ENCODE results near the gene CD19. TPM values are rescaled to one million over a fixed set of nuclear protein-coding genes. Genes with fewer than 3 reads are reported as not detected.

Gene CD19
- total and polyA plus RNA-seq, 4 experiments from 2014 or later: 0.27 to 1.4 TPM; not detected in 2

GRCh38 chr16:28905800-28906372, 25.9 kb upstream of the CD19 start:
- H3K36me3 Mint-ChIP-seq: peaks cover 0 to 6% of the 10 kb centered on the region in 2 donors
- H3K27ac ChIP-seq (ENCODE audit: low read depth, low read length): no peak overlapping the region
- H3K27ac Mint-ChIP-seq: no peak overlapping the region
- DNase-seq: no peak
- no peaks in the 10 kb centered on the region for H3K9me3 ChIP-seq (ENCODE audit: control insufficient read depth in 1 of 2, low read length in 2 of 2)
- H3K4me3 ChIP-seq (ENCODE audit: low read length in 2 of 2): no peak overlapping the region
- no peak overlapping the region for H3K4me3 Mint-ChIP-seq
- no peaks in the 10 kb centered on the region for H3K4me1 ChIP-seq (ENCODE audit: insufficient read depth, low read length)
- ChIA-PET CTCF (ENCODE audit: partially characterized antibody) (interaction anchor here (2.0 kb wide), 1 partner anchor 39 kb away, joined by 8 read pairs; no protein-coding TSS in a partner anchor), POLR2A (ENCODE audit: partially characterized antibody) (no interaction called here)
- no peaks in the 10 kb centered on the region for H3K9me3 Mint-ChIP-seq
- no peaks in the 10 kb centered on the region for H3K27me3 Mint-ChIP-seq
- intact Hi-C loops (cut with micrococcal nuclease): no loop called here
- H3K4me1 Mint-ChIP-seq: no peaks in the 10 kb centered on the region
- no peaks in the 10 kb centered on the region for H3K27me3 ChIP-seq (ENCODE audit: insufficient read depth, low read length)
- H3K36me3 ChIP-seq (ENCODE audit: insufficient read depth, low read length): no peaks in the 10 kb centered on the region

DNA sequence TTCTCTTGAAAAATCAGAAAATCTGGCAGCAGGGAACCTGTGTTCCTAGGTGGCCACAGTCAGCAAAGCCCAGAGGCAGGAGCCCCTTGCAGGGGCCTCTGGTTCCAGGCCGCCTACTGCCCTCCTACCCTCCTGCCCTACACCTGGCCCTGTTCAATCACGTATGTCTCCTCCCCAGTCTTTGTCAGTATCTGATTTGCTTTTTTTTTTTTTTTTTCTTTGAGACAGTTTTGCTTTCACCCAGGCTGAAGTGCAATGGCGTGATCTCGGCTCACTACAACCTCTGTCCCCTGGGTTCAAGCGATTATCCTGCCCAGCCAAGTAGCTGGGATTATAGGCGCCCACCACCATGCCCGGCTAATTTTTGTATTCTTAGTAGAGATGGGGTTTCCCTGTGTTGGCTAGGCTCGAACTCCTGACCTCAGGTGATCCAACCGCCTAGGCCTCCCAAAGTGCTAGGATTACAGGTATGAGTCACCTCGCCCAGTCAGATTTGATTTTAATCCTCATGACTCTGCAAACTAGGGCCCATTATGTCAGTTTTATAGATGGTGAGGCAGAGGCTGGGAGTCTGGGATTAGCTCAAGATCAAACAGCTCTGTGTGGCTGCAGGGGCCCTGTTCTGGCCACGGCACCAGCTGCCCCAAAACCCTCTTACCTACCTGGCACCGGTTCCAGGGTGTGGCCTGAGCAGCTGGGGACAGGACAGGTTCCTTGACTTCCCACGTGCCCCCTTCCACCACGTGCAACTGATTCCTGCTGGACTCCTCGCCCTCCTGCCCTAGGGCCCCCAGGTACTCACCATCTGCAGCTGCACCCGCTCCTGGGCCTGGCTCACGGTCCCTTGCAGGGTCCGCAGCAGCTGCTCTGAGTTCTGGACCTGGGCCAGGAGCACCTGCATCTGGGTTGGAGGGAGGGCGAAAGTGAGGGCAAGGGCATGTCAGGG, 21.4 kb upstream of the CD19 start:
- CTCF ChIA-PET (ENCODE audit: partially characterized antibody): interaction anchor here (0.7 kb wide), 1 partner anchor 23 kb away, joined by 3 read pairs; no protein-coding TSS in a partner anchor
- no peaks in the 10 kb centered on the region for H3K9me3 Mint-ChIP-seq
- DNase-seq: no peak
- intact Hi-C loops (cut with micrococcal nuclease): no loop called here
- peaks cover 12 to 21% of the 10 kb centered on the region in 2 donors for H3K36me3 Mint-ChIP-seq
- no peaks in the 10 kb centered on the region for H3K4me1 Mint-ChIP-seq
- H3K4me3 Mint-ChIP-seq: no peak overlapping the region
- POLR2A ChIA-PET (ENCODE audit: partially characterized antibody): no interaction called here
- H3K4me3 ChIP-seq (ENCODE audit: low read length in 2 of 2): no peak overlapping the region
- no peaks in the 10 kb centered on the region for H3K4me1 ChIP-seq (ENCODE audit: insufficient read depth, low read length)
- H3K27ac Mint-ChIP-seq: no peak overlapping the region
- H3K9me3 ChIP-seq (ENCODE audit: control insufficient read depth in 1 of 2, low read length in 2 of 2): no peaks in the 10 kb centered on the region
- H3K36me3 ChIP-seq (ENCODE audit: insufficient read depth, low read length): peaks cover 5% of the 10 kb centered on the region
- H3K27ac ChIP-seq (ENCODE audit: low read depth, low read length): no peak overlapping the region
- H3K27me3 Mint-ChIP-seq: no peaks in the 10 kb centered on the region
- no peaks in the 10 kb centered on the region for H3K27me3 ChIP-seq (ENCODE audit: insufficient read depth, low read length)

DNA sequence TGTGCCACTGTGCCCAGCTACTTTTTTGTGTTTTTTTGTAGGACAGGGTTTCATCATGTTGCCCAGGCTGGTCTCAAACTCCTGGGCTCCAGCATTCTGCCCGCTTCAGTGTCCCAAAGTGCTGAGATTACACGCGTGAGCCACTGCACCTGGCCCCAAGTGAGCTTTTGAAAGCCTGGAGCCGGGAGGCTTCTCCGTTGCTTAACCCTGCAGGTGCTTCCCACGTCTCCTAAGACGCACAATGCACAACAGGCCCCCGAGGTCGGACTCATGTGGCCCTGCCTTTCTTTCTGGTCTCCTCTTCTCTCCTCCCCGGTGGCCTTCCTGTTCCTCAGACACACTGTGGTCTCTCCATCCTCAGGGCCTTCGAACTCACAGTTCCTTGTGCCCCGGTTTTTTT, 19.2 kb upstream of the CD19 start:
- peak overlapping the region in 2 of 7 donors; percentile 29 to 48 for H3K27ac Mint-ChIP-seq
- no peaks in the 10 kb centered on the region for H3K9me3 Mint-ChIP-seq
- H3K4me3 Mint-ChIP-seq: no peak overlapping the region
- no peak overlapping the region for H3K27ac ChIP-seq (ENCODE audit: low read depth, low read length)
- H3K4me1 Mint-ChIP-seq: no peaks in the 10 kb centered on the region
- peaks cover 22 to 28% of the 10 kb centered on the region in 2 donors for H3K36me3 Mint-ChIP-seq
- DNase-seq: no peak
- H3K36me3 ChIP-seq (ENCODE audit: insufficient read depth, low read length): peaks cover 5% of the 10 kb centered on the region
- H3K27me3 ChIP-seq (ENCODE audit: insufficient read depth, low read length): no peaks in the 10 kb centered on the region
- no peaks in the 10 kb centered on the region for H3K27me3 Mint-ChIP-seq
- intact Hi-C loops (cut with micrococcal nuclease): no loop called here
- no peak overlapping the region for H3K4me3 ChIP-seq (ENCODE audit: low read length in 2 of 2)
- H3K4me1 ChIP-seq (ENCODE audit: insufficient read depth, low read length): no peaks in the 10 kb centered on the region
- ChIA-PET POLR2A (ENCODE audit: partially characterized antibody) (no interaction called here), CTCF (ENCODE audit: partially characterized antibody) (interaction anchor here (0.7 kb wide), 1 partner anchor 85 kb away, joined by 3 read pairs; no protein-coding TSS in a partner anchor)
- H3K9me3 ChIP-seq (ENCODE audit: control insufficient read depth in 1 of 2, low read length in 2 of 2): no peaks in the 10 kb centered on the region

GRCh38 chr16:28913946-28914724, 17.6 kb upstream of the CD19 start:
- Mint-ChIP-seq H3K36me3 (peaks cover 26 to 31% of the 10 kb centered on the region in 2 donors), H3K27ac (no peak overlapping the region), H3K4me3 (peak overlapping the region in 1 of 8 donors; percentile 31), H3K4me1 (no peaks in the 10 kb centered on the region), H3K9me3 (no peaks in the 10 kb centered on the region), H3K27me3 (no peaks in the 10 kb centered on the region)
- H3K27me3 ChIP-seq (ENCODE audit: insufficient read depth, low read length): no peaks in the 10 kb centered on the region
- no peaks in the 10 kb centered on the region for H3K4me1 ChIP-seq (ENCODE audit: insufficient read depth, low read length)
- no peak for DNase-seq
- H3K27ac ChIP-seq (ENCODE audit: low read depth, low read length): no peak overlapping the region
- H3K4me3 ChIP-seq (ENCODE audit: low read length in 2 of 2): no peak overlapping the region
- no peaks in the 10 kb centered on the region for H3K9me3 ChIP-seq (ENCODE audit: control insufficient read depth in 1 of 2, low read length in 2 of 2)
- intact Hi-C loops (cut with micrococcal nuclease): no loop called here
- H3K36me3 ChIP-seq (ENCODE audit: insufficient read depth, low read length): peaks cover 5% of the 10 kb centered on the region
- ChIA-PET POLR2A (ENCODE audit: partially characterized antibody) (interaction anchor here (0.7 kb wide), 1 partner anchor 66 kb away, joined by 5 read pairs; no protein-coding TSS in a partner anchor), CTCF (ENCODE audit: partially characterized antibody) (interaction anchor here (1.2 to 1.5 kb wide), 2 partner anchors 14 to 33 kb away, joined by 3 read pairs; no protein-coding TSS in a partner anchor)

GRCh38 chr16:28915181-28915580, 16.6 kb upstream of the CD19 start:
- H3K9me3 ChIP-seq (ENCODE audit: control insufficient read depth in 1 of 2, low read length in 2 of 2): no peaks in the 10 kb centered on the region
- no peak overlapping the region for H3K27ac ChIP-seq (ENCODE audit: low read depth, low read length)
- H3K27me3 ChIP-seq (ENCODE audit: insufficient read depth, low read length): no peaks in the 10 kb centered on the region
- no peak for DNase-seq
- peaks cover 30 to 39% of the 10 kb centered on the region in 2 donors for H3K36me3 Mint-ChIP-seq
- H3K36me3 ChIP-seq (ENCODE audit: insufficient read depth, low read length): peaks cover 10% of the 10 kb centered on the region
- no peaks in the 10 kb centered on the region for H3K9me3 Mint-ChIP-seq
- peak overlapping the region in 1 of 7 donors; percentile 19 for H3K27ac Mint-ChIP-seq
- H3K4me3 ChIP-seq (ENCODE audit: low read length in 2 of 2): no peak overlapping the region
- CTCF ChIA-PET (ENCODE audit: partially characterized antibody): interaction anchor here (0.9 to 1.5 kb wide), 3 partner anchors 15 to 32 kb away, joined by 3 read pairs; no protein-coding TSS in a partner anchor
- H3K27me3 Mint-ChIP-seq: no peaks in the 10 kb centered on the region
- no peak overlapping the region for H3K4me3 Mint-ChIP-seq
- no peaks in the 10 kb centered on the region for H3K4me1 ChIP-seq (ENCODE audit: insufficient read depth, low read length)
- intact Hi-C loops (cut with micrococcal nuclease): no loop called here
- POLR2A ChIA-PET (ENCODE audit: partially characterized antibody): no interaction called here
- H3K4me1 Mint-ChIP-seq: no peaks in the 10 kb centered on the region

GRCh38 chr16:28917095-28917494, 14.7 kb upstream of the CD19 start:
- no peak overlapping the region for H3K4me3 Mint-ChIP-seq
- no peaks in the 10 kb centered on the region for H3K9me3 Mint-ChIP-seq
- H3K9me3 ChIP-seq (ENCODE audit: control insufficient read depth in 1 of 2, low read length in 2 of 2): no peaks in the 10 kb centered on the region
- peaks cover 10% of the 10 kb centered on the region for H3K36me3 ChIP-seq (ENCODE audit: insufficient read depth, low read length)
- H3K27ac Mint-ChIP-seq: peak overlapping the region in 1 of 7 donors; percentile 62
- ChIA-PET POLR2A (ENCODE audit: partially characterized antibody) (no interaction called here), CTCF (ENCODE audit: partially characterized antibody) (no interaction called here)
- DNase-seq: no peak
- H3K27ac ChIP-seq (ENCODE audit: low read depth, low read length): no peak overlapping the region
- intact Hi-C loops (cut with micrococcal nuclease): no loop called here
- no peaks in the 10 kb centered on the region for H3K27me3 ChIP-seq (ENCODE audit: insufficient read depth, low read length)
- no peaks in the 10 kb centered on the region for H3K4me1 Mint-ChIP-seq
- no peak overlapping the region for H3K4me3 ChIP-seq (ENCODE audit: low read length in 2 of 2)
- H3K27me3 Mint-ChIP-seq: no peaks in the 10 kb centered on the region
- H3K36me3 Mint-ChIP-seq: peaks cover 35 to 38% of the 10 kb centered on the region in 2 donors
- H3K4me1 ChIP-seq (ENCODE audit: insufficient read depth, low read length): no peaks in the 10 kb centered on the region
